Progenitor cell of endocrine pancreas (in vitro differentiated cells): ENCODE results near the gene IL23R. TPM values are rescaled to one million over a fixed set of nuclear protein-coding genes. Genes with fewer than 3 reads are reported as not detected.

Source experiments
- DNase-seq: peaks from one replicate; pipeline ENCODE4 v3.0.0; 2021; ENCODE audit warnings: low spot score; ENCODE audit not compliant: unreplicated experiment
- H3K27ac Mint-ChIP-seq: 2 replicates; pipeline ENCODE4 v1.8.0; 2021; ENCODE audit warnings: mild to moderate bottlenecking, moderate library complexity, mixed read lengths
- H3K27me3 Mint-ChIP-seq: 2 replicates; pipeline ENCODE4 v1.8.0; 2021; ENCODE audit warnings: mixed read lengths
- H3K36me3 Mint-ChIP-seq: 2 replicates; pipeline ENCODE4 v1.8.0; 2022; ENCODE audit warnings: mixed read lengths; ENCODE audit not compliant: insufficient read depth
- H3K4me1 Mint-ChIP-seq: 2 replicates; pipeline ENCODE4 v1.8.0; 2021; ENCODE audit warnings: low read depth, mixed read lengths
- H3K4me3 Mint-ChIP-seq: 2 replicates; pipeline ENCODE4 v1.8.0; 2021; ENCODE audit warnings: low read depth, mild to moderate bottlenecking, moderate library complexity, mixed read lengths
- H3K9me3 Mint-ChIP-seq: 2 replicates; pipeline ENCODE4 v1.8.0; 2021; ENCODE audit warnings: low read depth, mixed read lengths
- CTCF ChIP-seq: fragments of 200-600 bp; sonication (generic); IDR thresholded peaks from one replicate; pipeline ENCODE4 v1.5.0; 2021; ENCODE audit warnings: antibody characterized with exemption, mild to moderate bottlenecking; ENCODE audit not compliant: unreplicated experiment
- total RNA-seq: library from RNA; stranded (reverse); gene quantifications from 2 replicates; pipeline ENCODE4 v1.2.1, GENCODE V29; 2021

IL23R gene
- total RNA-seq, 1 donor from 2014 or later: not detected

- Mint-ChIP-seq H3K27ac (no peak overlapping the region), H3K9me3 (no peaks in the 10 kb centered on the region), H3K36me3 (no peaks in the 10 kb centered on the region), H3K4me1 (no peaks in the 10 kb centered on the region), H3K27me3 (no peaks in the 10 kb centered on the region), H3K4me3 (no peak overlapping the region)
- DNase-seq: no peak
- TF ChIP-seq CTCF: peak; percentile 66
These were observed 46.9 kb downstream of the IL23R start for GRCh38 chr1:67213164-67213563.

- H3K36me3 Mint-ChIP-seq: no peaks in the 10 kb centered on the region
- DNase-seq: no peak
- H3K27me3 Mint-ChIP-seq: no peaks in the 10 kb centered on the region
- H3K4me1 Mint-ChIP-seq: no peaks in the 10 kb centered on the region
- no peaks in the 10 kb centered on the region for H3K9me3 Mint-ChIP-seq
- H3K4me3 Mint-ChIP-seq: no peak overlapping the region
- no peak overlapping the region for H3K27ac Mint-ChIP-seq
- no peak for TF ChIP-seq CTCF
These were observed 47.7 kb downstream of the IL23R start for GRCh38 chr1:67213948-67214347.

GRCh38 chr1:67214420-67215174, 48.3 kb downstream of the IL23R start:
- Mint-ChIP-seq H3K36me3 (no peaks in the 10 kb centered on the region), H3K9me3 (no peaks in the 10 kb centered on the region), H3K4me3 (no peak overlapping the region), H3K27me3 (no peaks in the 10 kb centered on the region), H3K4me1 (no peaks in the 10 kb centered on the region), H3K27ac (no peak overlapping the region)
- no peak for DNase-seq
- peak; percentile 78 for TF ChIP-seq CTCF

- no peak for DNase-seq
- TF ChIP-seq CTCF: no peak
- H3K27me3 Mint-ChIP-seq: no peaks in the 10 kb centered on the region
- no peaks in the 10 kb centered on the region for H3K36me3 Mint-ChIP-seq
- H3K27ac Mint-ChIP-seq: no peak overlapping the region
- H3K4me1 Mint-ChIP-seq: no peaks in the 10 kb centered on the region
- H3K9me3 Mint-ChIP-seq: no peaks in the 10 kb centered on the region
- H3K4me3 Mint-ChIP-seq: no peak overlapping the region
These were observed 50.1 kb downstream of the IL23R start for GRCh38 chr1:67216401-67216800.

- H3K36me3 Mint-ChIP-seq: no peaks in the 10 kb centered on the region
- H3K27me3 Mint-ChIP-seq: no peaks in the 10 kb centered on the region
- no peak for TF ChIP-seq CTCF
- no peak overlapping the region for H3K4me3 Mint-ChIP-seq
- DNase-seq: no peak
- no peaks in the 10 kb centered on the region for H3K9me3 Mint-ChIP-seq
- H3K27ac Mint-ChIP-seq: no peak overlapping the region
- H3K4me1 Mint-ChIP-seq: no peaks in the 10 kb centered on the region
These were observed 51.2 kb downstream of the IL23R start for GRCh38 chr1:67217417-67217816.
